ENCODE data around the gene LPP. TPM values are rescaled to one million over a fixed set of nuclear protein-coding genes. Genes with fewer than 3 reads are reported as not detected.

The LPP gene
- total RNA-seq, 1 experiment from 2014 or later: 54.0 TPM

- no peaks in the 10 kb centered on the region for H4K20me1 ChIP-seq (ENCODE audit: insufficient read depth)
- ATAC-seq (no peak), DNase-seq (ENCODE audit: low read depth, low spot score) (no peak)
- H3K4me2 ChIP-seq (ENCODE audit: low read length): no peak overlapping the region
- intact Hi-C loops (cut with micrococcal nuclease): no loop called here
- no peaks in the 10 kb centered on the region for H3K9me2 ChIP-seq (ENCODE audit: insufficient read depth)
- H3K36me3 ChIP-seq (ENCODE audit: control insufficient read depth in 1 of 2, insufficient read depth in 2 of 2, low read length in 2 of 2): no peaks in the 10 kb centered on the region
- no peak overlapping the region for H3K27ac ChIP-seq (ENCODE audit: low read depth, low read length)
- no peaks in the 10 kb centered on the region for H3K4me1 ChIP-seq (ENCODE audit: control insufficient read depth in 1 of 2, insufficient read depth in 2 of 2, low read length in 2 of 2)
- no peak overlapping the region for H3K9ac ChIP-seq (ENCODE audit: low read length)
- H3K27me3 ChIP-seq (ENCODE audit: insufficient read depth, low read length): no peaks in the 10 kb centered on the region
- RAD21 ChIA-PET (ENCODE audit: low non-redundant PET in 1 of 2, low total read pairs in 2 of 2, uncharacterized antibody in 2 of 2, unreplicated experiment in 2 of 2): no interaction called here
- no peaks in the 10 kb centered on the region for H3K9me3 ChIP-seq (ENCODE audit: control insufficient read depth in 1 of 2, insufficient read depth in 1 of 2, low read depth in 1 of 2, low read length in 2 of 2)
- POLR2A ChIA-PET: no interaction called here
- no peak for TF ChIP-seq ZNF274 (IDR thresholded peaks at IDR 0.05; ENCODE audit: low read depth, low read length)
- TF ChIP-seq SIN3A (IDR thresholded peaks at IDR 0.05; ENCODE audit: low read depth): no peak
- TF ChIP-seq JUND (IDR thresholded peaks at IDR 0.05): no peak
- no peak for TF ChIP-seq EZH2 (IDR thresholded peaks at IDR 0.05)
- no peak for TF ChIP-seq EZH2phosphoT487 (IDR thresholded peaks at IDR 0.05; ENCODE audit: borderline replicate concordance)
- no peak for TF ChIP-seq ZFX (IDR thresholded peaks at IDR 0.05)
- no peak for TF ChIP-seq SP1 (IDR thresholded peaks at IDR 0.05; ENCODE audit: low read depth)
- TF ChIP-seq CEBPB (IDR thresholded peaks at IDR 0.05; ENCODE audit: low read depth): no peak
- TF ChIP-seq POLR2AphosphoS5 (IDR thresholded peaks at IDR 0.05; ENCODE audit: low read depth, low read length): no peak
- TF ChIP-seq TCF7L2 (IDR thresholded peaks at IDR 0.05; ENCODE audit: borderline replicate concordance, extremely low read depth, insufficient read depth, insufficient read length): no peak
- no peak for TF ChIP-seq MAX (IDR thresholded peaks at IDR 0.05)
- TF ChIP-seq RAD21 (IDR thresholded peaks at IDR 0.05; ENCODE audit: low read depth): no peak
- no peak for TF ChIP-seq CBX3 (IDR thresholded peaks at IDR 0.05; ENCODE audit: low read depth)
- TF ChIP-seq ZBTB33 (IDR thresholded peaks at IDR 0.05; ENCODE audit: extremely low read depth, insufficient replicate concordance, low read length): no peak
- TF ChIP-seq YY1 (IDR thresholded peaks at IDR 0.05; ENCODE audit: extremely low read depth, insufficient replicate concordance, low read depth, low read length): no peak
- TF ChIP-seq ELF1 (IDR thresholded peaks at IDR 0.05; ENCODE audit: borderline replicate concordance, low read depth): no peak
- no peak for TF ChIP-seq POLR2A (IDR thresholded peaks at IDR 0.05; ENCODE audit: borderline replicate concordance, extremely low read depth, insufficient read depth, insufficient read length)
- no peak for TF ChIP-seq EGR1 (IDR thresholded peaks at IDR 0.05; ENCODE audit: low read depth)
- H3K4me3 ChIP-seq (replicated peaks in 1 of 2; ENCODE audit: low read depth in 1 of 2, low read length in 2 of 2): no peak overlapping the region
- CTCF ChIA-PET: interaction anchor here (1.7 kb wide), 1 partner anchor 13 kb away, joined by 3 read pairs; no protein-coding TSS in a partner anchor
- H3K79me2 ChIP-seq (ENCODE audit: insufficient read depth, low read length): no peaks in the 10 kb centered on the region
- no TSS peak for BruUV-seq (replicated peaks)
- no peak overlapping the region for H2AFZ ChIP-seq (ENCODE audit: low read depth, low read length, poor library complexity, severe bottlenecking)
Measured at GRCh38 chr3:188646592-188646991, 492.6 kb downstream of the LPP start.
